Neural progenitor cell (in vitro differentiated cells): ENCODE results near the gene PPP1R9A.

Source experiments
- EZH2 ChIP-seq: fragments of 200-600 bp; sonication (generic); IDR thresholded peaks from 2 replicates; pipeline ENCODE4 v1.6.1; 2017; ENCODE audit warnings: antibody characterized with exemption, mild to moderate bottlenecking, moderate library complexity
- TF ChIP-seq, protein P1 (sequence below): fragments of 200-600 bp; sonication (generic); IDR thresholded peaks from 2 replicates; pipeline ENCODE4 v1.5.1; 2017; ENCODE audit warnings: antibody characterized with exemption, mild to moderate bottlenecking

- TF ChIP-seq, protein P1, sequence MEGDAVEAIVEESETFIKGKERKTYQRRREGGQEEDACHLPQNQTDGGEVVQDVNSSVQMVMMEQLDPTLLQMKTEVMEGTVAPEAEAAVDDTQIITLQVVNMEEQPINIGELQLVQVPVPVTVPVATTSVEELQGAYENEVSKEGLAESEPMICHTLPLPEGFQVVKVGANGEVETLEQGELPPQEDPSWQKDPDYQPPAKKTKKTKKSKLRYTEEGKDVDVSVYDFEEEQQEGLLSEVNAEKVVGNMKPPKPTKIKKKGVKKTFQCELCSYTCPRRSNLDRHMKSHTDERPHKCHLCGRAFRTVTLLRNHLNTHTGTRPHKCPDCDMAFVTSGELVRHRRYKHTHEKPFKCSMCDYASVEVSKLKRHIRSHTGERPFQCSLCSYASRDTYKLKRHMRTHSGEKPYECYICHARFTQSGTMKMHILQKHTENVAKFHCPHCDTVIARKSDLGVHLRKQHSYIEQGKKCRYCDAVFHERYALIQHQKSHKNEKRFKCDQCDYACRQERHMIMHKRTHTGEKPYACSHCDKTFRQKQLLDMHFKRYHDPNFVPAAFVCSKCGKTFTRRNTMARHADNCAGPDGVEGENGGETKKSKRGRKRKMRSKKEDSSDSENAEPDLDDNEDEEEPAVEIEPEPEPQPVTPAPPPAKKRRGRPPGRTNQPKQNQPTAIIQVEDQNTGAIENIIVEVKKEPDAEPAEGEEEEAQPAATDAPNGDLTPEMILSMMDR = no peak
- no peak for TF ChIP-seq EZH2
Observed at GRCh38 chr7:95059842-95060313, 152.5 kb downstream of the PPP1R9A start.
